HEK293 (cell line): ENCODE data around the gene MACROH2A1.

Experiments
- CTCF ChIA-PET: fragments of 350-600 bp; formaldehyde crosslinking; extraction: SDS; loops from one replicate; lab custom pipeline; 2021; ENCODE audit warnings: antibody characterized with exemption; lab: Yijun Ruan, JAX
- POLR2A ChIA-PET: fragments of 300-600 bp; formaldehyde crosslinking; extraction: SDS; loops from one replicate; lab custom pipeline; 2020; ENCODE audit warnings: antibody characterized with exemption, inconsistent platforms; lab: Yijun Ruan, JAX
- H3K27ac ChIP-seq: fragments of 200-500 bp; sonication (Bioruptor generic); 2 replicates; pipeline ENCODE4 v1.5.1; 2014; ENCODE audit warnings: low read depth, low read length, control low read depth, inconsistent platforms; ENCODE audit errors: extremely low read depth
- H3K36me3 ChIP-seq, 2 experiments: fragments of 200-500 bp in 1 of 2; sonication (Bioruptor generic) in 1 of 2; 1 replicate in 1 of 2; 2 replicates in 1 of 2; pipeline ENCODE4 v1.5.1; 2014 to 2017; ENCODE audit warnings: inconsistent platforms in 2 of 2, low read length in 2 of 2; ENCODE audit not compliant: control insufficient read depth in 2 of 2, insufficient read depth in 1 of 2
- H3K4me1 ChIP-seq: fragments of 200-500 bp; sonication (Bioruptor generic); 2 replicates; pipeline ENCODE4 v1.5.1; 2014; ENCODE audit warnings: mild to moderate bottlenecking, low read length, inconsistent platforms; ENCODE audit not compliant: control insufficient read depth, insufficient read depth
- H3K4me3 ChIP-seq: 2 replicates; pipeline ENCODE4 v1.5.1; 2011; ENCODE audit warnings: low read depth, mild to moderate bottlenecking, control low read depth, low read length, moderate library complexity
- H3K9me3 ChIP-seq: fragments of 200-500 bp; sonication (Bioruptor generic); 2 replicates; pipeline ENCODE4 v1.5.1; 2014; ENCODE audit warnings: low read depth, low read length, inconsistent platforms; ENCODE audit not compliant: control insufficient read depth, insufficient read depth
- GLIS2 ChIP-seq: fragments of 450-650 bp; formaldehyde crosslinking; IDR thresholded peaks from 2 replicates; pipeline ENCODE4 v1.5.1; 2016; ENCODE audit warnings: missing biosample characterization, missing genetic modification characterization
- INSM2 ChIP-seq: fragments of 450-650 bp; formaldehyde crosslinking; IDR thresholded peaks from 2 replicates; pipeline ENCODE4 v1.5.1; 2016; ENCODE audit warnings: missing biosample characterization, missing genetic modification characterization
- SCRT2 ChIP-seq: fragments of 450-650 bp; formaldehyde crosslinking; IDR thresholded peaks from 2 replicates; pipeline ENCODE4 v1.5.1; 2016; ENCODE audit warnings: missing biosample characterization, missing genetic modification characterization
- WT1 ChIP-seq: fragments of 450-650 bp; formaldehyde crosslinking; IDR thresholded peaks from 2 replicates; pipeline ENCODE4 v1.5.1; 2016; ENCODE audit warnings: missing biosample characterization, missing genetic modification characterization
- ZBTB17 ChIP-seq: fragments of 450-650 bp; formaldehyde crosslinking; IDR thresholded peaks from 2 replicates; pipeline ENCODE4 v1.5.1; 2016; ENCODE audit warnings: missing biosample characterization, missing genetic modification characterization
- ZBTB21 ChIP-seq: fragments of 450-650 bp; formaldehyde crosslinking; IDR thresholded peaks from 2 replicates; pipeline ENCODE4 v1.5.1; 2017; ENCODE audit warnings: missing biosample characterization, missing genetic modification characterization
- ZBTB7A ChIP-seq: fragments of 450-650 bp; formaldehyde crosslinking; IDR thresholded peaks from 2 replicates; pipeline ENCODE4 v1.5.1; 2016; ENCODE audit warnings: low read depth, missing biosample characterization, missing genetic modification characterization
- ZBTB8A ChIP-seq: fragments of 450-650 bp; formaldehyde crosslinking; IDR thresholded peaks from 2 replicates; pipeline ENCODE4 v1.5.1; 2016; ENCODE audit warnings: missing biosample characterization, missing genetic modification characterization
- ZNF175 ChIP-seq: fragments of 450-650 bp; formaldehyde crosslinking; IDR thresholded peaks from 2 replicates; pipeline ENCODE4 v1.5.1; 2016; ENCODE audit warnings: missing biosample characterization, missing genetic modification characterization
- ZNF211 ChIP-seq: fragments of 450-650 bp; formaldehyde crosslinking; IDR thresholded peaks from 2 replicates; pipeline ENCODE4 v1.5.1; 2016; ENCODE audit warnings: low read depth, missing biosample characterization, missing genetic modification characterization
- ZNF24 ChIP-seq: fragments of 450-650 bp; formaldehyde crosslinking; IDR thresholded peaks from 2 replicates; pipeline ENCODE4 v1.5.1; 2016; ENCODE audit warnings: missing biosample characterization, missing genetic modification characterization
- ZNF311 ChIP-seq: fragments of 450-650 bp; formaldehyde crosslinking; IDR thresholded peaks from 2 replicates; pipeline ENCODE4 v1.5.1; 2017; ENCODE audit warnings: missing biosample characterization, missing genetic modification characterization, borderline replicate concordance
- ZNF37A ChIP-seq: fragments of 450-650 bp; IDR thresholded peaks from 2 replicates; pipeline ENCODE4 v1.5.1; 2018; ENCODE audit warnings: missing biosample characterization, missing genetic modification characterization
- ZNF391 ChIP-seq: fragments of 450-650 bp; formaldehyde crosslinking; IDR thresholded peaks from 2 replicates; pipeline ENCODE4 v1.5.1; 2016; ENCODE audit warnings: low read depth, missing biosample characterization, missing genetic modification characterization, borderline replicate concordance
- ZNF394 ChIP-seq: fragments of 450-650 bp; formaldehyde crosslinking; IDR thresholded peaks from 2 replicates; pipeline ENCODE4 v1.5.1; 2016; ENCODE audit warnings: missing biosample characterization, missing genetic modification characterization, mild to moderate bottlenecking, moderate library complexity, borderline replicate concordance
- ZNF426 ChIP-seq: fragments of 450-650 bp; formaldehyde crosslinking; IDR thresholded peaks from 2 replicates; pipeline ENCODE4 v1.5.1; 2017; ENCODE audit warnings: missing biosample characterization, missing genetic modification characterization, mild to moderate bottlenecking, inconsistent platforms, moderate library complexity
- ZNF48 ChIP-seq: fragments of 450-650 bp; formaldehyde crosslinking; IDR thresholded peaks from 2 replicates; pipeline ENCODE4 v1.5.1; 2016; ENCODE audit warnings: missing biosample characterization, missing genetic modification characterization
- ZNF621 ChIP-seq: fragments of 450-650 bp; formaldehyde crosslinking; IDR thresholded peaks from 2 replicates; pipeline ENCODE4 v1.5.1; 2017; ENCODE audit warnings: missing biosample characterization, missing genetic modification characterization
- ZNF623 ChIP-seq: fragments of 450-650 bp; formaldehyde crosslinking; IDR thresholded peaks from 2 replicates; pipeline ENCODE4 v1.5.1; 2016; ENCODE audit warnings: missing biosample characterization, missing genetic modification characterization
- TF ChIP-seq, protein P1 (sequence below): fragments of 450-650 bp; formaldehyde crosslinking; optimal IDR thresholded peaks from 2 replicates; pipeline ENCODE3; 2016; ENCODE audit warnings: missing biosample characterization, mild to moderate bottlenecking, missing genetic modification characterization
- TF ChIP-seq, protein P2 (sequence below): fragments of 450-650 bp; formaldehyde crosslinking; IDR thresholded peaks from 2 replicates; pipeline ENCODE4 v1.5.1; 2017; ENCODE audit warnings: missing biosample characterization, mild to moderate bottlenecking, missing genetic modification characterization, moderate library complexity

Gene MACROH2A1

DNA sequence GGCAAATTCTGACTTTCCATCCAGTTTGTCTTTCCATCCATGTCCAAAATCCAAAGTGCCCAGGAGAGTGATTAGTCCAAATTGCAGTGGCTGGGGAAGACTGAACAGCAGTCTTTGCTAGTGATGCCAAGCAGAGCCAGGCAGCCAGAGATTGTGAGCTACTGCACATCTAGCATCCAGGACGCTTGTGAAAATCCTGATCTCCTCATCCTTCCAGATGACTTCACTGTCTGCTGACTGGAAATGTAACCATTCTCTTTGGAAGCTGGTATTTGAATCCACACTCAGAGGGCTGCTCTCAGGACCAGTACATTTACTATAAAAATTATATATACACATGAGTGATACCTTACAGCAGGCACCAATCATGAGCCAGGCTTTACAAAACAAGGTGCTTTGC, 49.6 kb downstream of the MACROH2A1 start (continued):
- TF ChIP-seq, protein P1, sequence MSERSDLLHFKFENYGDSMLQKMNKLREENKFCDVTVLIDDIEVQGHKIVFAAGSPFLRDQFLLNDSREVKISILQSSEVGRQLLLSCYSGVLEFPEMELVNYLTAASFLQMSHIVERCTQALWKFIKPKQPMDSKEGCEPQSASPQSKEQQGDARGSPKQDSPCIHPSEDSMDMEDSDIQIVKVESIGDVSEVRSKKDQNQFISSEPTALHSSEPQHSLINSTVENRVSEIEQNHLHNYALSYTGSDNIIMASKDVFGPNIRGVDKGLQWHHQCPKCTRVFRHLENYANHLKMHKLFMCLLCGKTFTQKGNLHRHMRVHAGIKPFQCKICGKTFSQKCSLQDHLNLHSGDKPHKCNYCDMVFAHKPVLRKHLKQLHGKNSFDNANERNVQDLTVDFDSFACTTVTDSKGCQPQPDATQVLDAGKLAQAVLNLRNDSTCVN (tag by site-specific recombination) = no peak
- TF ChIP-seq INSM2 (tag by site-specific recombination) = no peak

DNA sequence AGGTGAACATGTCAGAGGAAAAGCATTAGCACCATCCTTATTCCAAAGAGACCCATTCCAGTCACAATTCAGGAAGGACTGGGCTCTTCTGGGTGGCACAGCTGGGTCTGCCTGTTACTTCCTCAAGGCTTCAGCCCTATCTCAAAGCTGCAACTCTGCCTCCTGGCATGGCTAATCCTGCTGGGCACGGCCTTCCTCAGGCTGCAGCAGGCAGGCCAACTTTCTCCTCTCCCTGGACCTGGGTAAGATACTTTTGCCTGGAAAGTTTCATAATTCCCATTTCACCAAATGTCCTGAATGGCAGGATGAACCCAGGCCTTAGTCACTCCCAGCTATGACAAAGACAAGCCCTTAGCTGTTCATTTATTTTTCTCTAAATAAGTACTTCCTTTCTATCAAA, 50.1 kb downstream of the MACROH2A1 start:
- Histone ChIP-seq H3K27ac (no peak overlapping the region), H3K4me3 (no peak overlapping the region), H3K9me3 (no peaks in the 10 kb centered on the region), H3K36me3 (peaks cover 25 to 94% of the 10 kb centered on the region in 2 experiments), H3K4me1 (no peaks in the 10 kb centered on the region)
- POLR2A ChIA-PET = no interaction called here
- CTCF ChIA-PET = no interaction called here
- TF ChIP-seq ZNF623 (no peak), ZNF48 (tag by site-specific recombination) (no peak), ZNF426 (tag by site-specific recombination) (no peak), ZNF391 (tag by site-specific recombination) (no peak), WT1 (tag by site-specific recombination) (no peak), ZBTB7A (tag by site-specific recombination) (no peak), ZNF37A (tag by site-specific recombination) (no peak), ZNF24 (tag by site-specific recombination) (no peak), ZNF211 (tag by site-specific recombination) (no peak), ZBTB21 (no peak), ZNF621 (tag by site-specific recombination) (no peak), ZNF394 (tag by site-specific recombination) (no peak), ZBTB17 (tag by site-specific recombination) (no peak)

GRCh38 chr5:135347392-135347791, 51.6 kb downstream of the MACROH2A1 start:
- H3K36me3 ChIP-seq = peaks cover 29 to 95% of the 10 kb centered on the region in 2 experiments
- POLR2A ChIA-PET = no interaction called here
- TF ChIP-seq ZBTB8A (tag by site-specific recombination) (no peak), SCRT2 (tag by site-specific recombination) (peak; percentile 84), GLIS2 (tag by site-specific recombination) (no peak), ZNF311 (tag by site-specific recombination) (no peak), ZNF175 (tag by site-specific recombination) (no peak)
- TF ChIP-seq, protein P2, sequence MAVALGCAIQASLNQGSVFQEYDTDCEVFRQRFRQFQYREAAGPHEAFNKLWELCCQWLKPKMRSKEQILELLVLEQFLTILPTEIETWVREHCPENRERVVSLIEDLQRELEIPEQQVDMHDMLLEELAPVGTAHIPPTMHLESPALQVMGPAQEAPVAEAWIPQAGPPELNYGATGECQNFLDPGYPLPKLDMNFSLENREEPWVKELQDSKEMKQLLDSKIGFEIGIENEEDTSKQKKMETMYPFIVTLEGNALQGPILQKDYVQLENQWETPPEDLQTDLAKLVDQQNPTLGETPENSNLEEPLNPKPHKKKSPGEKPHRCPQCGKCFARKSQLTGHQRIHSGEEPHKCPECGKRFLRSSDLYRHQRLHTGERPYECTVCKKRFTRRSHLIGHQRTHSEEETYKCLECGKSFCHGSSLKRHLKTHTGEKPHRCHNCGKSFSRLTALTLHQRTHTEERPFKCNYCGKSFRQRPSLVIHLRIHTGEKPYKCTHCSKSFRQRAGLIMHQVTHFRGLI (tag by site-specific recombination) = no peak

More at GRCh38 chr5:135347392-135347791, 51.6 kb downstream of the MACROH2A1 start:
- H3K9me3 ChIP-seq = no peaks in the 10 kb centered on the region
- H3K4me3 ChIP-seq = no peak overlapping the region
- H3K27ac ChIP-seq = no peak overlapping the region
- H3K4me1 ChIP-seq = no peaks in the 10 kb centered on the region
- CTCF ChIA-PET = interaction anchor here (1.7 kb wide), 1 partner anchor 78 kb away, joined by 6 read pairs; no protein-coding TSS in a partner anchor
